ENCODE measurements around the gene VPS37C. TPM values are rescaled to one million over a fixed set of nuclear protein-coding genes. Genes with fewer than 3 reads are reported as not detected.

VPS37C gene
- total RNA-seq, 1 donor from 2014 or later = 30.2 TPM

- Histone ChIP-seq H3K36me3 (no peaks in the 10 kb centered on the region), H3K4me1 (peaks cover 21% of the 10 kb centered on the region), H3K9me3 (no peaks in the 10 kb centered on the region), H3K4me3 (no peak overlapping the region), H3K27me3 (no peaks in the 10 kb centered on the region), H3K27ac (peak overlapping the region; percentile 52)
- TF ChIP-seq, protein P1, sequence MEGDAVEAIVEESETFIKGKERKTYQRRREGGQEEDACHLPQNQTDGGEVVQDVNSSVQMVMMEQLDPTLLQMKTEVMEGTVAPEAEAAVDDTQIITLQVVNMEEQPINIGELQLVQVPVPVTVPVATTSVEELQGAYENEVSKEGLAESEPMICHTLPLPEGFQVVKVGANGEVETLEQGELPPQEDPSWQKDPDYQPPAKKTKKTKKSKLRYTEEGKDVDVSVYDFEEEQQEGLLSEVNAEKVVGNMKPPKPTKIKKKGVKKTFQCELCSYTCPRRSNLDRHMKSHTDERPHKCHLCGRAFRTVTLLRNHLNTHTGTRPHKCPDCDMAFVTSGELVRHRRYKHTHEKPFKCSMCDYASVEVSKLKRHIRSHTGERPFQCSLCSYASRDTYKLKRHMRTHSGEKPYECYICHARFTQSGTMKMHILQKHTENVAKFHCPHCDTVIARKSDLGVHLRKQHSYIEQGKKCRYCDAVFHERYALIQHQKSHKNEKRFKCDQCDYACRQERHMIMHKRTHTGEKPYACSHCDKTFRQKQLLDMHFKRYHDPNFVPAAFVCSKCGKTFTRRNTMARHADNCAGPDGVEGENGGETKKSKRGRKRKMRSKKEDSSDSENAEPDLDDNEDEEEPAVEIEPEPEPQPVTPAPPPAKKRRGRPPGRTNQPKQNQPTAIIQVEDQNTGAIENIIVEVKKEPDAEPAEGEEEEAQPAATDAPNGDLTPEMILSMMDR (IDR thresholded peaks at IDR 0.05) = no peak
- DNase-seq (no peak), ATAC-seq (no peak)
- intact Hi-C loops (cut with DNase I) = no loop called here
Measured at GRCh38 chr11:61158691-61159381, 2.4 kb downstream of the VPS37C start.

DNA sequence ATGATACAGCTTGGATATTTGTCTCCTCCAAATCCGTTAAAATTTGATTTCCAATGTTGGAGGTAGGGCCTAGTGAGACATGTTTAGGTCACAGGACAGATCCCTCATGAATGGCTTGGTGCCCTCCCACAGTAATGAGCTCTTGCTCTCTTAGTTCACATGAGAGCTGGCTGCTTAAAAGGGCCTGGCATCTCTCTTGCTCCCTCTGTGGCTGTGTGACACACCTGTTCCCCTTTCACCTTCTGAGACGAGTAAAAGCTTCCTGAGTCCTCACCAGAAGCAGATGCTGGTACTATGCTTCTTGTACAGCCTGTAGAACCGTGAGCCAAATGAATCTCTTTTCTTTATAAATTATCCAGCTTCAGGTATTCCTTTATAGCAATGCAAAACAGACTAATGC, 3.5 kb downstream of the VPS37C start:
- Histone ChIP-seq H3K4me3 (no peak overlapping the region), H3K27ac (no peak overlapping the region), H3K9me3 (no peaks in the 10 kb centered on the region), H3K27me3 (no peaks in the 10 kb centered on the region), H3K36me3 (no peaks in the 10 kb centered on the region), H3K4me1 (peaks cover 27% of the 10 kb centered on the region)
- TF ChIP-seq, protein P1 (IDR thresholded peaks at IDR 0.05) = no peak
- ATAC-seq = no peak
- no peak for DNase-seq
- intact Hi-C loops (cut with DNase I) = no loop called here

DNA sequence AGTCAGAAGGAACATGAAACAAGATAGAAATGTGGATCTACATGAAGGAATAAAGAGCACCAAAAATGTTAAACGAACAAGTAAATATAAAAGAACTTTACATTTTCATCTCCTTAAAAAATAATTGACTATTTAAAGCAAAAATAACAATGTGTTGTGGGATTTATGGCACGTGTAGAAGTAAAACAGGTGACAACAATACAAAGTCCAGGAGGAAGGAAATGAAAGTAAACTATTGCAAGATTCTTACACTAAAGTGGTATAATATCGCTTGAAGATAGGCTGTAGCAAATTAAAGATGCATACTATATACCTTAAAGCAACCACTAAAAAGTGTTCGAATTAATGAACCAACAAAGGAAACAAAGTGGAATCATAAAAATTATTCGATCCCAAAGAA, 5.5 kb downstream of the VPS37C start:
- DNase-seq (no peak), ATAC-seq (no peak)
- H3K36me3 ChIP-seq = no peaks in the 10 kb centered on the region
- H3K27ac ChIP-seq = no peak overlapping the region
- no peak overlapping the region for H3K4me3 ChIP-seq
- intact Hi-C loops (cut with DNase I) = no loop called here
- no peaks in the 10 kb centered on the region for H3K9me3 ChIP-seq
- TF ChIP-seq, protein P1 (IDR thresholded peaks at IDR 0.05) = no peak
- peaks cover 38% of the 10 kb centered on the region for H3K4me1 ChIP-seq
- no peaks in the 10 kb centered on the region for H3K27me3 ChIP-seq

DNA sequence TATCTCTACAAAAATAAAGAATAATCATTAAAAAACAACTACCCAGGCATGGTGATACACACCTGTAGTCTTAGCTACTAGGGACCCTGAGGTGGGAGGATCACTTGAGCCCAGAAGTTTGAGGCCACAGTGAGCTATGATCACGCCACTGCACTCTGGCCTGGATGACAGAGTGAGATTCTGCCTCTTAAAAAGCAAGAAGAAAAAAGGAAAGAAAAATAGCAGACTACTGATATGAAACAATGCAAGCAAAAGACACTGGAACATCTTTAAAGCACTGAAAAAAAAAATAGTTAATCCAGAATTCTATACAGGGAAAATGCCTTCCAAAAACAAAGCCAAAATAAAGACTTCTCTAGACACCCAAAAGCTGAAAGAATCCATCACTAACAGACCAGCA, 5.9 kb downstream of the VPS37C start:
- H3K4me3 ChIP-seq = no peak overlapping the region
- intact Hi-C loops (cut with DNase I) = no loop called here
- peaks cover 38% of the 10 kb centered on the region for H3K4me1 ChIP-seq
- no peaks in the 10 kb centered on the region for H3K36me3 ChIP-seq
- DNase-seq (no peak), ATAC-seq (no peak)
- no peaks in the 10 kb centered on the region for H3K9me3 ChIP-seq
- no peak overlapping the region for H3K27ac ChIP-seq
- TF ChIP-seq, protein P1 (IDR thresholded peaks at IDR 0.05) = no peak
- no peaks in the 10 kb centered on the region for H3K27me3 ChIP-seq

DNA sequence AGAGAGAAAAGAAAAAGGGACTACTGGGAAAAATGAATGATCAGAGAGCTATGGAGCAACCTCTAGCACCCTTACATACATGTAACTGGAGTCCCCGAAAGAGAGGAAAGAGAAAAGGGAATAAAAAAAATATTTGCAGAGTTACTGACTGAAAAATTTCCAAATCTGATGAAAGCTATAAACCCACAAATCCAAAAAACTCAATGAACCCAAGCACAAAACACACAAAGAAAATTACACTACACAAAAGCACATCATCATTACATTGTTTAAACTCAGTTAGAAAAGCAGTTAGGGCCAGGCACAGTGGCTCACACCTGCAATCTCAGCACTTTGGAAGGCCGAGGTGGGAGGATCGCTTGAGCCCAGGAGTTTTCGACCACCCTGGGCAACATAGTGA, 6.7 kb downstream of the VPS37C start:
- TF ChIP-seq, protein P1 (IDR thresholded peaks at IDR 0.05) = no peak
- intact Hi-C loops (cut with DNase I) = no loop called here
- H3K27ac ChIP-seq = no peak overlapping the region
- H3K4me1 ChIP-seq = peaks cover 44% of the 10 kb centered on the region
- ATAC-seq (no peak), DNase-seq (no peak)
- no peaks in the 10 kb centered on the region for H3K36me3 ChIP-seq
- no peaks in the 10 kb centered on the region for H3K27me3 ChIP-seq
- no peaks in the 10 kb centered on the region for H3K9me3 ChIP-seq
- no peak overlapping the region for H3K4me3 ChIP-seq

Data from upper lobe of right lung (tissue), 1 donor.